OCI-LY7 (cell line): ENCODE measurements around the gene KCND3.

Experiments
- CTCF ChIP-seq: fragments of 200-600 bp; sonication (generic); conservative IDR thresholded peaks from 2 replicates; pipeline ENCODE4 v1.5.1; 2014; ENCODE audit warnings: mild to moderate bottlenecking, antibody characterized with exemption, low read length, moderate library complexity, mixed read lengths
- EZH2phosphoT487 ChIP-seq: fragments of 200-600 bp; sonication (generic); IDR thresholded peaks from 2 replicates; pipeline ENCODE4 v1.6.1; 2018; ENCODE audit warnings: low read depth, borderline replicate concordance, mild to moderate bottlenecking, mixed run types, antibody characterized with exemption, low read length, moderate library complexity, mixed read lengths

GRCh38 chr1:111805251-111805650, 184.2 kb downstream of the KCND3 start:
- TF ChIP-seq CTCF (no peak), EZH2phosphoT487 (no peak)
